NCI-H69 (cell line): ENCODE data around the gene OR10C1.

Source experiments
- DNase-seq: peaks from one replicate; lab custom pipeline; 2025; lab: John Stamatoyannopoulos, UW

The OR10C1 gene

GRCh38 chr6:29478740-29479139 lies 39.6 kb downstream of the OR10C1 start:
- no peak for DNase-seq

- no peak for DNase-seq
Measured at GRCh38 chr6:29479560-29479959, 40.5 kb downstream of the OR10C1 start.

DNA sequence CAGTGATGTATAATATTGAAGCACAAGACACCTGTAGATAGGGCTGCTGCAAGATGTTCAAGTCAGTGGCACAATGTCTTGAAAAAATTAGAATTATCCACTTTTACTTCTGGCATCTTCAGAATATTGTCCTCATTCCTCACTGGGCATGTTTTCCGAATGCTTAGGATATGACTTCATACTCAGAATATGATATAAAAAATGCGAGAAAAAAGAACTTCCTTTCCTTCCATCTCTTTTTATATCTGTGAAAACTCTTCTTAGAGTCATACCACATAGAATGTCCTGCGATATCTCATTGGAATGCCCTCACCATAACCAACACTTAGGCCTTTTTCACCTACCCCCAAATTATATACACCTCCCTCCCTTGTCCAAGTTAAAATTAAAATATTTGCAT lies 44.1 kb downstream of the OR10C1 start:
- no peak for DNase-seq

DNA sequence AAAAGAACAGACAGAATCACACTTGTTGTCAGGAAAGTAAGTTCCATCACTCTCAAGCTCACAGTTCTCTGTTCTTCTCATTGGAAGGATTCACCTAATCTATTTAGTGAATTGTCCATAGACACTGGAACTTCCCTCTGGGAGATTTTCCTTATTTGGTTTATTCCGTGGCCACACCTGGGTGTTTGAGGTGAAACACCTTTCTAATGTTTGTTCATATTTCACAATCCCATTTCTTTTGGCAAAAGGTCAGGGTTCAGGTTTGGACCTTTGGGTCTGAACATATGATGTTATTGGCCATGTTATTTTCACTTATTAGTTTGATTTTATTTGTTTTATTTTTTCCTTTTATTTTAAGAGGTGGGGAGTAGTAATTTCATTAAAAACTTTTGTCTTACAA lies 44.6 kb downstream of the OR10C1 start:
- no peak for DNase-seq

- no peak for DNase-seq
Measured at GRCh38 chr6:29486577-29486976, 47.5 kb downstream of the OR10C1 start.

- no peak for DNase-seq
Measured at GRCh38 chr6:29487131-29487530, 48.0 kb downstream of the OR10C1 start.

DNA sequence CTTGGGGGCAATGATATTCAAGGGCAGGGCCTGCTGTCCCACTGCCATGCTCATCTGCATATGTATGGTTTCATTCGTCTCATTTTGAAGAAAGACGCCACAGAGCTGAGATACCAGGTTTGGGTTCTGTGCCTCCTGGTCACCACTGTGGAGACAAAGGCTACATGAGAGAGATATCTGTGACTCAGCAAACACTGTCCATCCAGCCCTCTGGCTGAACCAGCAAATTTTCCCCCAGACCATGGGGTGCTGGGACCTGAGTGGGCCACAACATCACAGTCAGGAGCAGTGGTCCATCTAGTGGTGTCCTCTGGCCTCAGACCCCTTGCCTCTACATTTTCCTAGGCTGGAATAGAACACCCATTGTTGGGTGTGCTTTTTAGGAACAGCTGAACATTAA lies 48.6 kb downstream of the OR10C1 start, which contains the start of gene MAS1L:
TSS of gene MAS1L (minus strand) at position 297 of the 400 bp plus-strand sequence. CDS start at position 243, 54 bp downstream.
- DNase-seq: no peak

- no peak for DNase-seq
Measured at GRCh38 chr6:29488874-29489273, 49.8 kb downstream of the OR10C1 start.

DNA sequence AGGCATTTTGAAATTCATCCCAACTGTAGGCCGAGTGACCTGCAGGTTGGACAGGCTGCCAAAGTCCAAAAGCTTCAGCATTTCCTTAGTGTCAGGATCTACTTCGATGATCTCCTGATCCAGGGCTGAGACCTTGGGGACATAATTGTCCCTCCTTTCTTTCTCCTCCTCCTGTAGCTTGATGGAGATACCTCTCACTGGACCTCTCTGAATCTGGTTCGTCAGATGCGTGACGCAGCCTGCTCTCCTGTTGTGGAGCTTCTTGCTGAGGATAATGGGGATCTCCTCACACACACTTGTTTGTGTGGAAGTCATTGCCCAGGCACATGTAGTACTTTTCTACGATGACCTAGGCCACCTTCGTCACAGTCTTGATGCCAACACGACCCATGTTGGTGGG lies 50.2 kb downstream of the OR10C1 start:
- DNase-seq: no peak

GRCh38 chr6:29490055-29490454 lies 50.9 kb downstream of the OR10C1 start:
- DNase-seq: no peak

- DNase-seq: no peak
Measured at GRCh38 chr6:29490552-29490951, 51.4 kb downstream of the OR10C1 start.
